Liver (tissue), 3 donors: ENCODE measurements around the gene COBL.

Experiments
- GABPA ChIP-seq, 2 donors: IDR thresholded peaks in 1 of 2; conservative IDR thresholded peaks in 1 of 2; 2 replicates each; pipeline ENCODE4 v1.6.1; 2016; ENCODE audit warnings: antibody characterized with exemption in 2 of 2, mild to moderate bottlenecking in 1 of 2, moderate library complexity in 1 of 2
- TF ChIP-seq, protein P1 (sequence below): fragments of 150-350 bp; IDR thresholded peaks from 2 replicates; pipeline ENCODE4 v1.5.1; 2017; ENCODE audit warnings: improper control_type of control experiment, low read depth, low read length; ENCODE audit not compliant: missing input control
- donor health status: healthy.
- donor health status: healthy.

- TF ChIP-seq, protein P1, sequence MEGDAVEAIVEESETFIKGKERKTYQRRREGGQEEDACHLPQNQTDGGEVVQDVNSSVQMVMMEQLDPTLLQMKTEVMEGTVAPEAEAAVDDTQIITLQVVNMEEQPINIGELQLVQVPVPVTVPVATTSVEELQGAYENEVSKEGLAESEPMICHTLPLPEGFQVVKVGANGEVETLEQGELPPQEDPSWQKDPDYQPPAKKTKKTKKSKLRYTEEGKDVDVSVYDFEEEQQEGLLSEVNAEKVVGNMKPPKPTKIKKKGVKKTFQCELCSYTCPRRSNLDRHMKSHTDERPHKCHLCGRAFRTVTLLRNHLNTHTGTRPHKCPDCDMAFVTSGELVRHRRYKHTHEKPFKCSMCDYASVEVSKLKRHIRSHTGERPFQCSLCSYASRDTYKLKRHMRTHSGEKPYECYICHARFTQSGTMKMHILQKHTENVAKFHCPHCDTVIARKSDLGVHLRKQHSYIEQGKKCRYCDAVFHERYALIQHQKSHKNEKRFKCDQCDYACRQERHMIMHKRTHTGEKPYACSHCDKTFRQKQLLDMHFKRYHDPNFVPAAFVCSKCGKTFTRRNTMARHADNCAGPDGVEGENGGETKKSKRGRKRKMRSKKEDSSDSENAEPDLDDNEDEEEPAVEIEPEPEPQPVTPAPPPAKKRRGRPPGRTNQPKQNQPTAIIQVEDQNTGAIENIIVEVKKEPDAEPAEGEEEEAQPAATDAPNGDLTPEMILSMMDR = no peak
- no peak for TF ChIP-seq GABPA (IDR thresholded peaks at IDR 0.05 in 1 of 2, conservative IDR thresholded peaks at IDR 0.05 in 1 of 2)
Measured at GRCh38 chr7:51038573-51038972, 278.0 kb downstream of the COBL start.
